Superior temporal gyrus (tissue), 1 donor: Measurements from ENCODE around the gene PRG3.
"Not testable (repeated sequence)": the region's sequence is repeated elsewhere in the genome, so short reads cannot be mapped to it uniquely, and the experiment has no call there.

Source experiments
- DNase-seq: peaks from one replicate; pipeline ENCODE4 v3.0.0-alpha.2; 2016; ENCODE audit errors: extremely low spot score

The PRG3 gene

DNA sequence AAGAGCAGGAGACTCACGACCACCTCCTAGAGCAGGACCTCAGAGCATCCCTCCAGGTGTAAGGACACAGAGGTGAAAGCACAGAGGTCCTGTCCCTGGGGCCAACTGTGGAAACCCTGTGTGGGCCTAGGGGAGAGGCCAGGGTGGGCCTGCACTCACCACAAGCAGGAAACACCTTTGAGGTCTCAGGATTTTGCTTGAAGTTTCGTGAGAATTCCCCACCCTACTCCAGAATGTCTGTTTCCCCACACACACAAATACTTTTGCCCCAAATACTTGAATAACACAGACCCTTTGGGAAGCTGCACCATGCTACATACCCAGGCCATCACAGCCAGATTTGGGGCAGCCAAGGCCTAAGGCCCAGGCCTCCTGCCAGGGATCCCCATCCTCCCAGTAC, 27.8 kb upstream of the PRG3 start:
- no peak for DNase-seq

DNA sequence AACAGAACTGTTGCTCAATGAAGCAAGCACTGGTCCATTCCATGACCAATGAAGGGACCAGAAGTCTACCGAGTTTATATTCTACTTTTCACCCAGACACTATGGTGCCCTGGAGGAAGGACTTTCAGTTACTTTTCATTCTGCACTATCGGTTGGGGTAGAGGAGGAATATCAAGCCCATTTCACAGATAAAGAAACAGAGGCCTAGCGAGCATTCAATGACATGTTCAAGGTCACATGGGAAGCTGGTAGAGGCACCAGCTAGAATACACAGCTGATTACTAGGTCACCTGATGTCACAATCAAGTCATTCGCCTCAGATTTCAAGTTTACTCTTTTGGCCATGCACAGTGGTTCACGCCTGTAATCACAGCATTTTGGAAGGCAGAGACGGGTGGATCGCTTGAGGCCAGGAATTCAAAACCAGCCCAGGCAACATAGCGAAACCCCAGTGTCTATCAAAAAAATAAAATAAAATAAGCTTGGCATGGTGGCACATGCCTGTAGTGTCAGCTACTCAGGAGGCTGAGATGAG, 27.1 kb upstream of the PRG3 start:
- no peak for DNase-seq

- no peak for DNase-seq
Observed at GRCh38 chr11:57407010-57407920, 26.3 kb upstream of the PRG3 start.

DNA sequence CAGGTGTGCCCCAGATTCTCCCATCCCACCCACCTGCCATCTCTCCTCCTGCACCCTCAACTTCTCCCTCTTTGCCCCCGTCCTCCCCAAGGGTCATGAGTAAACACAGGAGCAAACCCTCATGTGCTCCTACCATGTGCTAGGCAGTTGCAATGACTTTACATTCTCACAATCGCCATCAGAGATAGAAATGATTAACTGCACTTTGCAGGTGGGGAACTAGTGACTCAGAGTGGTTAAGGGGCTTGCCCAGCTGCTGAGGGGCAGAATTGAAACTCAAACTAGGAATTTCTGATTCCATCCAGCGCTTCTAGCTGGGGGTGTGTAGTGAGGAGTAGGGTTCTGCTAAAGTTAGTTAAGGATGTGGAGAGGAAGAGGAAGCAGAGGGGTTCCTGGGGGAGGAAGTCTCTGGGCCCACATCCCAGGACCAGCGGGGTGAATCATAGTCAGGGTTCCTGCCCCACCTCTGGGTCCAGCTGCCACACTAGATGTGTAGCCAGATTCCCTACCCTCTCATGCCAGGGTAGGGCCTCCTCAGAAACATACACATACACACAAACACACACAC, 25.5 kb upstream of the PRG3 start:
- DNase-seq: no peak

DNA sequence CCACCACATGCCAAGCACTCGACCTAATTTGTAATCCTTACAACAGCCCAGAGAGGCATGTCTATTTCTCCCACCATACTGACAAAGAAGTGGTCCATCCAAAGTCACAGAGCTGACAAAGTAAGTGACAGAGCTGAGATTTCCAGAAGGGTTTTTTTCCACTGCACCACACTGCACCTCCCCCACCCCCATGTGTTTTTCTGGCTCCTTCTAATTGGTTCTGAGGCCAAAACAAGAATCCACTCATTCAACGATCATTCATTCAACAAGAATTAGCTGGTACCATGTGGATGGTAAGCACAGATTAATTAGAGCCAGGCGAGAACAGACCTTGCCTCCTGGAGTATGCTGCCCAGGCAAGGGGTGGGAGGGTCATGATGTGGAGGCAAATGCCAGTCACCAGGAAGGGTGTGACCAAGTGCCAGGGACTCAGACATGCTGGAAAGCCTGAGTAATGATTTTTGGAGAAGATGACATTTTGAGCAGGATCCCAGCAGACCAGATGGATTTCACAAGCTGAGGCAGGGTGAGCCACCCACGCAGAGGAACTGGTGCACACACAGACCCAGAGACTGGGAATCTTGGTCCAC, 24.4 kb upstream of the PRG3 start:
- DNase-seq: no peak

DNA sequence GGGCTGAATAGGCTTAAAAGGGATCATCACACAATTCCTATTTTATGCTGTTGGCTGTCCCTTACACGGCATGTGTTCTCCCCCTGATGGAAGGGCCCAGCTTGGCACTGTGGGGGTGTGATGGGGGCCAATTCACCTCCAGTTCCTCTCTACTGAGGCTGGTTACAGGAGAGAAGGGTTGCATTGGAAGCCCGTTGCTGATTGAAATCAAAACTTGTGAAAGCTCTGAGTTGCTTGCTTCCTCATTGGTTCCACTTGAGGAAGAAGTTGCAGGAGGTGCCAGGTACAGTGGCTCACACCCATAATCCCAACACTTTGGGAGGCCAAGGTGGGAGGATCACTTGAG, 22.8 kb upstream of the PRG3 start:
- DNase-seq: no peak

- not testable (repeated sequence) for DNase-seq
Observed at GRCh38 chr11:57403003-57403801, 22.3 kb upstream of the PRG3 start.

GRCh38 chr11:57402188-57403002, 21.4 kb upstream of the PRG3 start:
- no peak for DNase-seq

- no peak for DNase-seq
Observed at GRCh38 chr11:57399972-57400578, 19.1 kb upstream of the PRG3 start.

DNA sequence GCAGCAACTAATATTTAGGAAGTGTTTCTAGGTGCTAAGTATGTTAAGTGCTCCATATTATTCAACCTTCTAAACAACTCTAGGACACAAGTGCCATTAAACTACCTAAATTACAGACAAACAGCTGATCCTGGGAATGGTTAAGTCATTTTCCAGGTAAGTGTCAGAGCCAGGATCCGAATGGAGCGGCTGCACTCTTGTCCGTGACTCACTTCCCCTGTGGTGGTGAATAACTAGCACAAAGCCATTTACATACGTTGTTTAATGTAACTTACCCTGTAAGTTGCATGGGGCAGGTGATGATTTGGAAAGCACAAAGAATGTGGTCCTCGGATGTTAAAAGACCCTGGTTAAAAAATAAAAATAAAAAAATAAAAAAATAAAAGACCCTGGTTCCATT, 18.3 kb upstream of the PRG3 start:
- DNase-seq: no peak

DNA sequence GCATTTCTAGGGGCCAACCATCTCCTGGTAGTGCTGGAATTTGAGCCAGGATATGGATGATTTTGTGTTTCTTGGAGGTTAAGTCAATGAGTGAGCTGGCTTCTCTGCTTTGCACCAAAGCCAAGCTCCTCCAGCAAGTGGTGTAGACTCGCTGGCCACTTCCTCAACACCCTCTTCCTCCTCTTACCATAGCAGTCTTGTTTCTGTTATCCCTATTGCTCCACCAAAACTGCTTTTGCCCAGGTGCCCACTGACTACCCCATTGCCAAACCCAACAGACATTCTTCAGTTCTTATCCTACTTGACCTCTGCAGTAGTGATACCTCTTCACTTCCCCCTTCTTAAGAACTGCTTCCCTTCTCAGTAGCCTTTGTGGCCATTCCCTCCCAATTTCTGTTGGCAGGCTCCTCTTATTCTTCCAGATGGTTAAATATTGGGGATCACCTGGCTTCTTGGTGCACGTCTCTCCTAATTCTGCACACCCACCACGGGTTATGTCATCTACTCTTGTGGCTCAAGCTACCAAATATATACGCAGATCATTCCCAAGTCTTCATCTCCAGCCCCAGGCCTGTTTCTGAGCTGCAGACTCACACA, 16.5 kb upstream of the PRG3 start:
- DNase-seq: no peak

DNA sequence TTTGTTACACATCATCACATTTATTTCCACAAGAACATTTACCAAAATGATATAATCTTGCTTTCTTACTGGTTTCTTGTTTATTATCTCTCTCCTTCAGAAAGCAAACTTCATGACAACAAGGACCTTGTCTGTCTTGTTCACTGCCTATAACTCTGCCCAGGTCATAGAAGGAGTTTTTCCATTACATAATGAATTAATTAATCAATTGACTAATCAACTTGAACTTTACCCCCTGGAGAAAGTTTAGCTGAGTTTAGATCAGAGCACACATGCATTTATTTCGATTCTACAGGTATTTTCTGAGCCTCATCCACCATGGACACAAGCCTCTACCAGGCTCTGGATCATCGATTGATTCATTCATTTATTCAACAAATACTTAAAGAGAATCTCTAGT, 15.8 kb upstream of the PRG3 start:
- no peak for DNase-seq

DNA sequence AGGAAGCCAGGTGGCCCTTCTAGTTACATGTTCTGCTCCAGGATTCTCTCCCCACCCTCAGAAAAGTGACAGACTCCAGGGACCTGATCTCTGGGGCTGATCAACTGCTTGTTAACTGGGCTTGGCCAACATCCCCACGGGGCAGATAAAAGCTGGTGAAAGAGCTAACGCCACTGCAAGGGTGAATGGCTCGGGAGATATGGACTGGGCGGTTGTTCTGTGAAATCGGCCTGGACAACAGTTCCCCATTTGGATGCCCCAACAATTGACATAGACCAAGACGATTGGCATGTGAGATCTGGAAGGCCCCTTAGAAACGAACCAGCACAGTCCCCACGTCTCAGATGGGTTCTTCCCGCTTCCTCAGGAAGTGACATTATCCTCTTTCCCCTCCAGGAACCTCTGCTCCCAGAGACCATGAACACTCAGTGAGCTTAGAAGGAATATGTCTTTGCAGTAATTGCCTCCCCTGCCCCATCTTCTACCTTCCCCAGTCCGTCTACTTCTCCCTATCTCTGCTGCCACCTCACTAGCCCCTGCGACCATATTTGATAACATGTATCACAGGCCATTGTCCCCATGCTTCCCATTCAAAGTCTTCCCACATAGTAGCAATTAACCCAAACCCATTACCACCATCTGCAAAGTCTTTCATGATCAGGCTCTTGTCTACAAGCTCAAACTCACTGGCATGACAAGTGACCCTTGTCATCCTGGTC, 15.1 kb upstream of the PRG3 start:
- DNase-seq: no peak

DNA sequence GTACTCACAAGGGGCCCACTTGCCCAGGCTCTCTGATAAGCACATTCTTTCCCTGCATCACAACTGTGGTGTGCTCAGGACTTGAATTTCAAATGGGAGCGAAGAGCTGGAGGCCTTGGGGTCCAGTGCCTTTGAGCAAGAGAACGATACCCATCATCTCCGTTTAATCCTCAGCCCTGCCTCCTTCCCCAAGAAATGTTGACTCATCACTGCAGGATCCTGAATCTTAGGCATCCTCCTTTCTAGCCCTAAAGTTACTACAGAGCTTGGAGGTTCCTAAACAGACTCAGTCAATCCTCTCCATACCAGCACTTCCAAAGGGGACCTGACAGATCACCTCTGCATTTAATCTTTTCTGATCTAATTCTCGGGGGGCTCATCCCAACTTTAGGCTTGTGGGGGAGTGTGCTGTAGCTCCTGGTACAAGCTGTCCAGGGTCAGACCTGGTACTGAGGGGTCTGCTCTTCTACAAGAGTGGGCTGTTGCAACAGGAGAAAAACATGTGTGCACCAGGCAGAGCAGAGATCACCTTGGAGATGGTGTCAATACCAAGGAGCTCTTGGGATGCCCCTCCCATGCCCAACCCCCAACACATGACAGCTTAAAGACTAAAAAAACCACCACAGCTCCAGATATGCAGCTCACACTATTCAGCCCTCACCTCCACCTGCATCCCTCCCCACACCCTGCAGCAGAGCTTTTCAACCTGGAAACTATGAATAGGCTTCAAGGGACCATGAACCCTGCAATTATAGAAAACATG, 13.4 kb upstream of the PRG3 start:
- DNase-seq: no peak

- DNase-seq: no peak
Observed at GRCh38 chr11:57392763-57393105, 11.8 kb upstream of the PRG3 start.

GRCh38 chr11:57392066-57392762, 11.3 kb upstream of the PRG3 start:
- DNase-seq: no peak

- no peak for DNase-seq
Observed at GRCh38 chr11:57391539-57391938, 10.6 kb upstream of the PRG3 start.

DNA sequence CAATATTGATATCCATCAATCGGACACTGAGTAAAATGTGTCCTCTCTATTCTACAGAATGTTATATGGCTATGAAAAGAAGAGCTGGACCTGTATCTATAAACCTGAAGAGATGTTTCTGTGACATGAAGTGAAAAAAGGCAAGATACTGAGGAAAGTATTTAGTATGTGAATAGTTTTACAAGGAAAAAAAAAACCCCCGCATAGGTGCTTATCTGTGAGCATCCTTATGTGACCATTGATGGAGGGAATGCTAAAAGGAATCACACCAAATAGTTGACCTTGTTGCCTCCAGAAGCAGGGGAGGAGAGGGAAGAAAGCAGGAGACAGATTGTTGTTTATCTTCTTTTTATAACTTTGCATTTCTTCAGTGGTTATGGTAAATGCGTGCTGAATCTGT, 10.2 kb upstream of the PRG3 start:
- DNase-seq: no peak
